ES-I3 (cell line): Measurements from ENCODE around the gene KNSTRN.

ENCODE experiments used
- H3K36me3 ChIP-seq: 2 replicates; pipeline ENCODE4 v1.6.1; 2013; ENCODE audit warnings: mild to moderate bottlenecking, low read length, control low read depth, moderate library complexity; ENCODE audit not compliant: insufficient read depth
- H3K4me1 ChIP-seq: 2 replicates; pipeline ENCODE4 v1.6.1; 2013; ENCODE audit warnings: mild to moderate bottlenecking, control low read depth, low read length; ENCODE audit not compliant: insufficient read depth
- H3K9ac ChIP-seq: 2 replicates; pipeline ENCODE4 v1.6.1; 2013; ENCODE audit warnings: low read depth, mild to moderate bottlenecking, low read length, moderate library complexity
- H3K9me3 ChIP-seq: 2 replicates; pipeline ENCODE4 v1.6.1; 2013; ENCODE audit warnings: mild to moderate bottlenecking, low read length, moderate library complexity; ENCODE audit not compliant: control insufficient read depth, insufficient read depth

KNSTRN gene

GRCh38 chr15:40354408-40355171, 27.9 kb upstream of the KNSTRN start:
- Histone ChIP-seq H3K4me1 (peaks cover 11% of the 10 kb centered on the region), H3K9ac (no peak overlapping the region), H3K36me3 (no peaks in the 10 kb centered on the region), H3K9me3 (no peaks in the 10 kb centered on the region)

- H3K36me3 ChIP-seq, result no peaks in the 10 kb centered on the region
- H3K9ac ChIP-seq, result no peak overlapping the region
- H3K4me1 ChIP-seq, result peaks cover 11% of the 10 kb centered on the region
- no peaks in the 10 kb centered on the region for H3K9me3 ChIP-seq
These were observed 26.4 kb upstream of the KNSTRN start for GRCh38 chr15:40355976-40356585.

DNA sequence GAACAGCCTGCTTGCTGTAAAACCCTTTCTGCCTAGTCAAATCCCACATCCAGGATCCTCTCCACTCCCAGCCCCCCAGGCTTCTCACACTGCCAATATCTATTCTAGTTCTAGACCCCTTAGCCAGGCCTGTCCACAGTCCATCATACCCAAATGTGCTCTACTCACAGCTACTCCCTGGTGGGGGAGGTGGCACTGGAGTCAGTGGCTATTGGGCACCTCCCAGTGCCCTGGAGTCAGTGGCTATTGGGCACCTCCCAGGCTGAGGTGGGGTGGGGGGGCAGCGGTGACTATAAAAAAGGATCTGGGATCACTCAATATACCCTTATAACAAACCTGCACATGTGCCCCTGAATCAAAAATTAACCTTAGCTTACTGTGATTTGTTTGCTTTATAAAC, 25.3 kb upstream of the KNSTRN start:
- Histone ChIP-seq H3K9me3 (no peaks in the 10 kb centered on the region), H3K36me3 (no peaks in the 10 kb centered on the region), H3K9ac (peak overlapping the region; percentile 40), H3K4me1 (peaks cover 11% of the 10 kb centered on the region)

DNA sequence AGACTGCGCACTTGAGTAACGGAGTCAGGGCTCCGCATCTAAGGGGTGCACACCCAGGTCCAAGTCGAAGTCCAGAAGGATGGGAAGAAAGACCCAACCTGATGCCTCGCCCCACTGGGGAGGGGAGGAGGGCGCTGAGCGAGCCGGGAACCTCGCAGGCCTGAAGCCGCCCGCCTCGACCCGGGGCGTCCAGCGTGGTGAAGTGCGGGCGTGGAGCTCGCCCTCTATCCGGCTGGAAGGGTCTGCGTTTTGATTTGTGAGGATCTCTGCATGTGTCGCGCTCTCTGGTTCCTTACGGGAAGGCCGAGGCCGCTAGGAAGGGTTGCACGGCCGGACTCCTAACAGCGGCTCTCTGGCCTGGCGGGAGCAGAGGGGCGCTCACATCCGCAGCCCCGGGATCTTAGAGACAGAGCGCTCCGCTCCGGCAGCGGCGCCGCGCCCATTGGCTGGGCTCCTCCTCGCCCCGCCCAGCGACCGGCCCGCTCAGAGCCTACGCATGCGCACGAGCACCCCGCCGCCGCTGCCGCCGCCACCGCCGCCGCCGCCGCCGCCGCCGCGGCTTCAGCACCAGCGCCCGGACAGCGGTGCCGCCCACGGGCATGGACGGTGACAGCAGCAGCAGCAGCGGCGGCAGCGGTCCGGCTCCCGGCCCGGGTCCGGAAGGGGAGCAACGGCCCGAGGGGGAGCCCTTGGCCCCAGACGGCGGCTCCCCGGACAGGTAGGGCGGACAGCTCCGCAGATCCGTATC, 24.6 kb upstream of the KNSTRN start, which contains the start of gene DISP2:
TSS of gene DISP2 (plus strand) at position 497 of the 748 bp plus-strand sequence. CDS start at position 600, 103 bp downstream.
- Histone ChIP-seq H3K4me1 (peaks cover 11% of the 10 kb centered on the region), H3K9ac (peak within 1 kb of the TSS; percentile 40), H3K36me3 (no peaks in the 10 kb centered on the region), H3K9me3 (no peaks in the 10 kb centered on the region)

DNA sequence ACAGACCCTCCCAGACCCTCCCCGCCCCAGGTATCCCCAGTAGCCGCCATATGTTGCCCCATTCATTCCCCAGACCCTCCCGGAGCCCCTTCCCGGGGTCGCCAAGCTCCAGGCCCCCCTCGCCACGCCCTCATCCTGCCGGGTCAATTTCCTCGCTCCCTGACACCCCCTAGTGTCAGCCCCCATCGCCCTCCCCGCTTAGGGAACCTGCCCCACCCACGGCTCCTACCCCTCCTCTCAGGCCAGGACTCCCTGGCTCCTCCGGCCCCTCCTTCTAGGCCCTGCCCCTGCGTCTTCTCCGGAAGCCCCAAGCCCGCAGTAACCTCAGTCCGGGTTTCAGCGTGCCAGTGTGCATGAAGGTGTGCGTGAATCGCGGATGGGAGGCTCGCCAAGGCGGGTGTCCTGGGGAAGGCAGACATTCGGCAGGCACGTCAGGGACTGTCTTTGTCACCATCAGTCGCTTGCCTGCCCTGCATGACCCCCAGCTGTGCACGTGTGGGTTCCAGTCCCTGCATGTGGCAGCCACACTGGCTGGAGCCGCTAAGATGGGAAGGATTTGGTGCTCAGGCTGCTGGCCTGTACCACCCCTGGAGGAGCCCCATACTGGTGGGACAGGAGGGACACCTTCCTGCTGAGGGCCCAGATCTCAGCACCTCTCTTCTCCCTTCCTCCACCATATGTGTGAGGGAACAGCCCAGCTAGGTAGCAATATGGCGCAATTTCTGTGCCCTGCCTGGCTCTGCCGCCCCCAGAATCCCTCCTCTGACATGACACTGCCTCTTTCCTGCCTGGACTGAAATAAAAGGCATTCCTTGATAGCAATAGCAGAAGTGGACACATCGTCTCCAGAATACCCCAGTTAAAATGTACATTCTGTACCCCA, 23.8 kb upstream of the KNSTRN start:
- Histone ChIP-seq H3K9me3 (no peaks in the 10 kb centered on the region), H3K4me1 (peaks cover 9% of the 10 kb centered on the region), H3K36me3 (no peaks in the 10 kb centered on the region), H3K9ac (peak overlapping the region; percentile 35; the same call in 1 of the 2 replicates)

DNA sequence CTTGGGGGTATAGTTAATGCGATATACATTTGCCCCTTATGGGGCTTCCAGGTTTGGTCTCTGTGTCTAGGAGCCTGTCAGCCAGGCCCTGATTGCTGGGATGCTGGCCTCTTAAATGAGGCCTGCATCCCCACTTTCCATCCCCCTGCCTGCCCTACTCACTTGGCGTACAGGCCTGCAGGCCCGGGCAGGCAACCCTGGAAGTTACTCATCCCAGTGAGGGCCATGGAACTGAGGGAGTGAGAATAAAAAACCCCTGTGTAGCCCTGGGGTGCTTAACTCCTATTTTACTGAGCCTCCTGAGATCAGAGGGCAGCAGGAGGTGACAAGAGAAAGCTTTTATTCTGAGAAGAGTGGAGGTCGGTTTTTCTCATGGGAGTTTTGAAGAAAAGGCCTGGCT, 22.5 kb upstream of the KNSTRN start:
- Histone ChIP-seq H3K4me1 (no peaks in the 10 kb centered on the region; the same call in 1 of the 2 replicates), H3K9me3 (no peaks in the 10 kb centered on the region), H3K9ac (no peak overlapping the region), H3K36me3 (no peaks in the 10 kb centered on the region)

DNA sequence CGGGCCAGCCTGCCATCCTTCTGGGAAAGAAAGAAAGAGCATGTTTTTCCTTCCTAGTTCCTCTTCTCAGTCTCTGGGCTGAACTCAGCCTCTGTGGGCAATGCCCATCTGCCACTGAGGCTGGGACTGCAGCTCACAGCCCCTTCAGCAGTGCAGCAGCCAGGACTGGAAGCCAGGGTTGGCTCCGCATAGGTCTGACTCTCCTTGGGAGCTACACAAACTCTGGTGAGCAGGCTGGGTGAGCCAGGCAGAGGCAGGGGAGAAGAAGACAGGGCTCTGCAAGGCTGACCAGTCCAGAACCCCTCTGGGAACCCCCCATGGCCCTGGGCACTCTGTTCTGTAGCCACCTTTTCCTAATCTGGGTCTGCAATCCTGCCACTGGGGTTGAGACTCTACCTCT, 20.9 kb upstream of the KNSTRN start:
- H3K36me3 ChIP-seq, result no peaks in the 10 kb centered on the region
- H3K9ac ChIP-seq, result no peak overlapping the region
- no peaks in the 10 kb centered on the region; the same call in 1 of the 2 replicates for H3K4me1 ChIP-seq
- no peaks in the 10 kb centered on the region for H3K9me3 ChIP-seq

GRCh38 chr15:40363611-40364010, 18.9 kb upstream of the KNSTRN start:
- Histone ChIP-seq H3K9me3 (no peaks in the 10 kb centered on the region), H3K36me3 (no peaks in the 10 kb centered on the region), H3K9ac (no peak overlapping the region), H3K4me1 (no peaks in the 10 kb centered on the region; the same call in 1 of the 2 replicates)

DNA sequence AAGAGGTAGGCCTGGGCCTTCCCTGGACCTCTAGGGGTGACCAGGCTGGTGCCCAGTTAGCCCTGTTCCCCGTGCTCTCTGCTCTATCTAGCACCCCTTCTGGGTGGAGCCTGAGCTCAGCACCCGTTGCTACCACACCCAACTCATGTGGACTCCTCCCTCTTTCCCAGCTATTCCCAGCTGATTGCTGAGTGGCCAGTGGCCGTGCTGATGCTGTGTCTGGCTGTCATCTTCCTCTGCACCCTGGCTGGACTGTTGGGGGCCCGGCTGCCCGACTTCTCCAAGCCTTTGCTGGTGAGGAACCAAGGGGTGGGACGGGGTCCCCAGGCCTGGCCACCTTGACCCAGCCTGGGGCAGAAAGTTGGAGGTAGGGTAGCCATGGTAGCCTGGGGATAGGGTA, 18.3 kb upstream of the KNSTRN start:
- Histone ChIP-seq H3K36me3 (no peaks in the 10 kb centered on the region), H3K9me3 (no peaks in the 10 kb centered on the region; the same call in 1 of the 2 replicates), H3K9ac (no peak overlapping the region), H3K4me1 (no peaks in the 10 kb centered on the region; the same call in 1 of the 2 replicates)

DNA sequence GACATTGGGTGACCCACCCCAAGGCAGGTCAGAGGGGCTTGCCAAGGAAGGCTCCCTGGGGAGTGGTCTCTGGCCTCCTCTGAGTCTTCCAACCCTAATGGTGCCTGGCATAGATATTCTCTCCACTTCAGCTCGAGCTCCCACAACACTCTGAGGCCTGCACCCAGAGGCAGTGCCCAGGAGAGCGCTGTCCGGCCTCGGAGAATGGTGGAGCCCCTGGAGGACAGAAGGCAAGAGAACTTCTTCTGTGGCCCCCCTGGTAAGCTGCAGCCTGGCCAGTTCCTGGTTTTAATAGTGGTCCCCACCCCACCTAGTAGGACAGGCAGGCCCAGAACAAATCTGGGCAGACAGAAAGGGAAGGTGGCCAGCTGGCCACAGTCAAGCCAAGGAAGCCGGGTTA, 17.5 kb upstream of the KNSTRN start:
- Histone ChIP-seq H3K36me3 (no peaks in the 10 kb centered on the region), H3K9me3 (no peaks in the 10 kb centered on the region; the same call in 1 of the 2 replicates), H3K9ac (no peak overlapping the region), H3K4me1 (no peaks in the 10 kb centered on the region)

DNA sequence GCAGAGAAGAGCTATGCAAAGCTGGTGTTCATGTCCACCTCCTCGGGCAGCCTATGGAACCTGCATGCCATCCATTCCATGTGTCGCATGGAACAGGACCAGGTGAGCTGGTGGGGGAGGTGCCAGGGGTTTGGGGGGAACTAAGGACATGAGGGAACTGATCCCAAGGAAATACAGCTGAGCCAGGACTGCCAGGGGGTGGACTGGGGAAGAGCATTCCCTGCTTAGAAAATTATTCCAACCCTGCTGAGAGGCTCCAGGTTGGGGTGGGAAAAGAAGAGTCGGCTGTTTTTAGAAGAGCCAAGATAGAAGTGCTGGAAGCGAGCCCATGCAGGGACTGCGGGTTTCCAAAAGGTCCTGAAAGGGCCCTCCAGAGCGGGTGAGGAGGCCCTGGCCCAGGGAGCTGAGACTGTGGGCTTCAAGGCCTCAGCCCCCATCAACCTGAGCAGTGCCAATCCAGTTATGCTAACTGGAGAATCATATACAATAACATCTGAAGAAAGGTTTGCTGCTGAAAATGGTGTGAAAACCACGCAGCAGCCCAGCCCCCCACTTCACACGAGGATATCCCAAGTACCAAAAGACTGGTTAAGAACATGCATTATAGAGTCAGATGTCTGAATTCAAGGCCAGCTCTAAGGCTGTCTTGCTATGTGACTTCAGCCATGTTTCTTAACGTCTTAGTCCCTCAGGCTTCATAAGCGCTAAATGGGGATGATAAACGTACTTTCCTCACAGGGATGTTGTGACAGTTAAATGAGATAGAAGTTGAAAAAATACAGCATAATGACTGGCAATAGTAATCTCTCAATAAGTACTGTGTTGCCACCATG, 16.7 kb upstream of the KNSTRN start:
- H3K4me1 ChIP-seq, result no peaks in the 10 kb centered on the region
- no peak overlapping the region for H3K9ac ChIP-seq

DNA sequence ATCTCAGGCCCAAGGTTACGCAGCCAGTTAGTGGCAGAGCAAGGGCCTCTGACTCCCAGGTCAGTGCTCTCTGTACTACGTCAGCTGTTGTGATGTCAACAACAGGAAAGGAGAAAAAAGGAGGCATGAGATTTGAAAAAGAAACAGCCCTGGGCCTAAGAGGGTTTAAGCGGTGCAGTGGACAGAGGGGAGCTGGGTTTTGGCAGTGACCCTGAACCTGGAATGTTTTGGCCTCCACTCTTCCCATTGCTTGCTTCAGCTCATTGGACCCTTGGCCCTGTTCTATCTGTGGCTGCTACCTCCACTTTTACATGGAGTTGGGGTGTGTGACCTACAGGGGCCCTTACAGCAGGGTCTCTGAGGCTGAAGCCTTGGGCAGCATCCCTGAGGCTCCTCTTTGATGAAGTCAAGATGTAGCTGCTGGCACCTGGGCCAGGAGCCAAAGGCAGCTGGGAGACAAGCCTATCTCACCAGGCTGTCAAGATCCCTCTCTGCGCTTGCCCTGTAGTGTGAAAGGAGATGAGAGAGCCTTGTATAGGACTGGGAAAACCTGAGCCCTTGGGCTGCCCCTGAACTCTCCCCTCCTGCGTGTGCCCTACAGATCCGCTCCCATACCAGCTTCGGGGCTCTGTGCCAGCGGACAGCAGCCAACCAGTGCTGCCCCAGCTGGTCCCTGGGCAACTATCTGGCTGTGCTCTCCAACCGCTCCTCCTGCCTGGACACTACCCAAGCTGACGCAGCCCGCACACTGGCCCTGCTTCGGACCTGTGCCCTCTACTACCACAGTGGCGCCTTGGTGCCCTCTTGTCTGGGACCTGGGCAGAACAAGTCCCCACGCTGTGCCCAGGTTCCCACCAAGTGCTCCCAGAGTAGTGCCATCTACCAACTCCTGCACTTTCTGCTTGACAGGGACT, 15.8 kb upstream of the KNSTRN start:
- H3K4me1 ChIP-seq, result no peaks in the 10 kb centered on the region; the same call in 1 of the 2 replicates
- H3K9me3 ChIP-seq, result no peaks in the 10 kb centered on the region; the same call in 1 of the 2 replicates
- H3K9ac ChIP-seq, result no peak overlapping the region
- no peaks in the 10 kb centered on the region for H3K36me3 ChIP-seq

More for the DNA sequence above, 16.7 kb upstream of the KNSTRN start:
- Histone ChIP-seq H3K36me3 (no peaks in the 10 kb centered on the region), H3K9me3 (no peaks in the 10 kb centered on the region; the same call in 1 of the 2 replicates)
